Transverse colon (tissue), 4 donors: ENCODE measurements around the gene TPRA1. TPM values are rescaled to one million over a fixed set of nuclear protein-coding genes. Genes with fewer than 3 reads are reported as not detected.

ENCODE experiments used
- DNase-seq: peaks from one replicate; pipeline ENCODE4 v3.0.0-alpha.2; 2019
- H3K27ac ChIP-seq, 4 donors: fragments of 200-600 bp; sonication (generic); 2 replicates each; pipeline ENCODE4 v1.5.1; 2016 to 2018; ENCODE audit warnings: inconsistent platforms in 4 of 4
- H3K27me3 ChIP-seq: fragments of 200-600 bp; sonication (generic); 2 replicates; pipeline ENCODE4 v1.5.1; 2017; ENCODE audit warnings: inconsistent platforms
- H3K36me3 ChIP-seq, 4 donors: fragments of 200-600 bp; sonication (generic); 2 replicates each; pipeline ENCODE4 v1.5.1; 2017 to 2019; ENCODE audit warnings: inconsistent platforms in 4 of 4
- H3K4me1 ChIP-seq, 4 donors: fragments of 200-600 bp; sonication (generic); 2 replicates each; pipeline ENCODE4 v1.5.1; 2017 to 2020; ENCODE audit warnings: inconsistent platforms in 4 of 4
- H3K4me3 ChIP-seq, 4 donors: fragments of 200-600 bp; sonication (generic); 1 replicate in 1 of 4; 2 replicates in 3 of 4; pipeline versions ENCODE4 v1.5.1 to v1.6.1; 2017 to 2019; ENCODE audit warnings: inconsistent platforms in 4 of 4
- H3K9me3 ChIP-seq, 2 donors: fragments of 200-600 bp; sonication (generic); 2 replicates each; pipeline ENCODE4 v1.5.1; 2017 to 2019; ENCODE audit warnings: inconsistent platforms in 2 of 2
- EP300 ChIP-seq: sonication (generic); formaldehyde crosslinking; IDR thresholded peaks from one replicate; pipeline ENCODE4 v1.6.1; 2017; ENCODE audit warnings: antibody characterized with exemption, low read depth
- POLR2A ChIP-seq: fragments of 450-650 bp; IDR thresholded peaks from one replicate; pipeline ENCODE4 v1.6.1; 2016; ENCODE audit warnings: antibody characterized with exemption, mild to moderate bottlenecking, moderate library complexity
- POLR2AphosphoS5 ChIP-seq, 3 donors: sonication (generic); formaldehyde crosslinking; IDR thresholded peaks; one replicate each; pipeline ENCODE4 v1.6.1; 2016; ENCODE audit warnings: antibody characterized with exemption in 3 of 3
- WGBS, 2 donors: methylation state at CpG; one replicate each; pipeline ENCODE4 v1.1.5; 2018; ENCODE audit warnings: low coverage in 1 of 2; 5-methylcytosine and 5-hydroxymethylcytosine counted together
- in situ Hi-C, 4 donors: fragments of 200-750 bp; cut with MboI; loops; one replicate each; pipeline versions ENCODE4 v1.15.0 to v1.15.1; 2017; ENCODE audit warnings: low sequenced_read_pairs in 3 of 4, low pct_ligation_motif_present in 1 of 4, low pct_unique_long_range_greater_than_20kb in 1 of 4
- intact Hi-C: fragments of 100-400 bp; cut with DNase I; formaldehyde crosslinking; loops from one replicate; pipeline ENCODE4 v1.15.1; 2023; ENCODE audit warnings: low total_unique reads
- total RNA-seq, 4 donors: library from RNA; depleted of rRNA; stranded (reverse); fragments of >200 nt; gene quantifications; one replicate each; pipeline ENCODE4 v1.1.0, GENCODE V29; 2016
- TF ChIP-seq, protein P1 (sequence below), 5 experiments: fragments of 200-600 bp in 3 of 5; fragments of 450-650 bp in 2 of 5; sonication (generic) in 3 of 5; IDR thresholded peaks; 1 replicate in 2 of 5; 2 replicates in 3 of 5; pipeline ENCODE4 v1.5.1; 2016 to 2017; ENCODE audit warnings: antibody characterized with exemption in 5 of 5, inconsistent platforms in 3 of 5, mild to moderate bottlenecking in 2 of 5, moderate library complexity in 1 of 5

Gene TPRA1
- total RNA-seq, 4 donors from 2014 or later = 16.1 to 29.8 (median 21.1) TPM

DNA sequence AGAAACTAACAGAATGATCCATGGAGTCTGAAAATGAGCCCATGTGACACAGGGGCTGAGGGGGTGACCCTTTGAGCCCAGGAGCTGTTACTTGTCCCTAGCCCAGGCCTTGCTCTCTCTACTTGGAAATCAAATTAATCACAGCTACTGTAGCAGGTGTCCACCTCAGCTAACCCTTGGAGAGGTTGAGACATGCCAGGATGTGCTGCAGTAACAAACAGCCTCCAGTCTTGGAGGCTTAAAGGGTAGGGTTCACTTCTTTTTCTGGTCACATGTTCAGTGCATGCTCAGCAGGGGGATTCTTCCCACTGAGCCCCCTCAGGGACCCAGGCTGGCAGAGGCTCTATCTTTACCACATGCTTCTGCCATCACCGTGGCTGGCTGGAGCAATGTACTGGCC lies 21.4 kb downstream of the TPRA1 start:
- H3K36me3 ChIP-seq = peaks cover 0 to 10% (median 4%) of the 10 kb centered on the region in 4 donors
- no peaks in the 10 kb centered on the region for H3K4me1 ChIP-seq
- H3K9me3 ChIP-seq = no peaks in the 10 kb centered on the region
- intact Hi-C loops (no loop called here), in situ Hi-C loops (no loop called here)
- peaks cover 3% of the 10 kb centered on the region for H3K27me3 ChIP-seq
- H3K4me3 ChIP-seq = no peak overlapping the region
- no peak overlapping the region for H3K27ac ChIP-seq
- 75% methylated on average over 1 of the region's 1 CpG; no CpG with 5 or more reads in 1 of the 2 donors for WGBS, 2 donors
- TF ChIP-seq POLR2AphosphoS5 (IDR thresholded peaks at IDR 0.05) (no peak), EP300 (no peak), POLR2A (no peak)
- TF ChIP-seq, protein P1, sequence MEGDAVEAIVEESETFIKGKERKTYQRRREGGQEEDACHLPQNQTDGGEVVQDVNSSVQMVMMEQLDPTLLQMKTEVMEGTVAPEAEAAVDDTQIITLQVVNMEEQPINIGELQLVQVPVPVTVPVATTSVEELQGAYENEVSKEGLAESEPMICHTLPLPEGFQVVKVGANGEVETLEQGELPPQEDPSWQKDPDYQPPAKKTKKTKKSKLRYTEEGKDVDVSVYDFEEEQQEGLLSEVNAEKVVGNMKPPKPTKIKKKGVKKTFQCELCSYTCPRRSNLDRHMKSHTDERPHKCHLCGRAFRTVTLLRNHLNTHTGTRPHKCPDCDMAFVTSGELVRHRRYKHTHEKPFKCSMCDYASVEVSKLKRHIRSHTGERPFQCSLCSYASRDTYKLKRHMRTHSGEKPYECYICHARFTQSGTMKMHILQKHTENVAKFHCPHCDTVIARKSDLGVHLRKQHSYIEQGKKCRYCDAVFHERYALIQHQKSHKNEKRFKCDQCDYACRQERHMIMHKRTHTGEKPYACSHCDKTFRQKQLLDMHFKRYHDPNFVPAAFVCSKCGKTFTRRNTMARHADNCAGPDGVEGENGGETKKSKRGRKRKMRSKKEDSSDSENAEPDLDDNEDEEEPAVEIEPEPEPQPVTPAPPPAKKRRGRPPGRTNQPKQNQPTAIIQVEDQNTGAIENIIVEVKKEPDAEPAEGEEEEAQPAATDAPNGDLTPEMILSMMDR (IDR thresholded peaks at IDR 0.05) = no peak
- DNase-seq = no peak

DNA sequence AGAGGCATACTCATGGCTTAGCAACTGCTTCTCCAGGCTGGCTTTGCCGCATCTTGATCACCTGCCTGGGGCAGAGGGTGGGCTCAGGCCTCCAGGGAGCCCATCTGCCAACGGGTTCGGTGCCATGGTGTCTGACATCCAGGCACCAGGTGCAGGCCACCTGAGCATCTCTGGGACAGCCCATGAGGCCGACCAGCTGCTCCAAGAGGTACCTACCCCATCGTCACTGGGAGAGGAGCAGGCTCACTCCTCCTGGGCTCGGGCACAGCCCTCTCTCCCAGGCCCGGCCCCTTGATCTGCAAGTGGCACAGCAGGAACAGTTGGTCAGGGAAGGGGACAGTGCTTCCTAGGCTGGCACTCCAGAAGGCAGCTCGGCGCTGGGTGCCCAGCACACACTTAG lies 21.9 kb downstream of the TPRA1 start:
- in situ Hi-C loops = no loop called here
- Histone ChIP-seq H3K4me3 (no peak overlapping the region), H3K9me3 (no peaks in the 10 kb centered on the region), H3K27ac (no peak overlapping the region), H3K36me3 (peaks cover 0 to 8% (median 4%) of the 10 kb centered on the region in 4 donors), H3K27me3 (peaks cover 4% of the 10 kb centered on the region), H3K4me1 (no peaks in the 10 kb centered on the region)
- 89% methylated on average over 9 of the region's 9 CpGs; no CpG with 5 or more reads in 1 of the 2 donors for WGBS, 2 donors
- intact Hi-C loops = no loop called here
- no peak for DNase-seq
- TF ChIP-seq, protein P1 (IDR thresholded peaks at IDR 0.05) = no peak
- TF ChIP-seq EP300 (no peak), POLR2AphosphoS5 (IDR thresholded peaks at IDR 0.05) (no peak), POLR2A (no peak)

DNA sequence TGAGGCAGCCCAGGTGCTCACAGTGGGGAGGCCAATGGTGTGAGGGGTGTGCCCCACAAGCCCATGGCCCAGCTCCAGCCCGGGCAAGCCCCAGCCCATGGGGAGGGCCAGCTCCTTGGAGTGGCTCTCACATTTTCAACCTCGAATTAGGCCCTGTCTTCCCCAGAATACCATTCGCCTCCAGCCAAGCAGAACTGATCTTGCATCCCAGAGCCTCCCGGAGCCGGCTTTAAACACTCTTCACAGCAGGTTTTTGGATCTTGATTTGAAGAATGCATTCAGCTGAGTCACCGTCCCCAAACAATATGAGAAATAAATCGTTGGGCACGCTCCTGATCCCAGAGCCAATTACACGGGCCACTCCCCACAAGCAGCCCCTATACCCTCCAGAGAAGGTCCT lies 23.7 kb downstream of the TPRA1 start:
- TF ChIP-seq POLR2A (no peak), POLR2AphosphoS5 (IDR thresholded peaks at IDR 0.05) (no peak), EP300 (no peak)
- TF ChIP-seq, protein P1 (IDR thresholded peaks at IDR 0.05) = no peak
- 82% methylated on average over 9 of the region's 9 CpGs; no CpG with 5 or more reads in 1 of the 2 donors for WGBS, 2 donors
- Histone ChIP-seq H3K27ac (no peak overlapping the region), H3K9me3 (no peaks in the 10 kb centered on the region), H3K36me3 (no peaks in the 10 kb centered on the region), H3K4me1 (no peaks in the 10 kb centered on the region), H3K4me3 (no peak overlapping the region), H3K27me3 (peaks cover 4% of the 10 kb centered on the region)
- in situ Hi-C loops = no loop called here
- DNase-seq = no peak
- intact Hi-C loops = no loop called here

DNA sequence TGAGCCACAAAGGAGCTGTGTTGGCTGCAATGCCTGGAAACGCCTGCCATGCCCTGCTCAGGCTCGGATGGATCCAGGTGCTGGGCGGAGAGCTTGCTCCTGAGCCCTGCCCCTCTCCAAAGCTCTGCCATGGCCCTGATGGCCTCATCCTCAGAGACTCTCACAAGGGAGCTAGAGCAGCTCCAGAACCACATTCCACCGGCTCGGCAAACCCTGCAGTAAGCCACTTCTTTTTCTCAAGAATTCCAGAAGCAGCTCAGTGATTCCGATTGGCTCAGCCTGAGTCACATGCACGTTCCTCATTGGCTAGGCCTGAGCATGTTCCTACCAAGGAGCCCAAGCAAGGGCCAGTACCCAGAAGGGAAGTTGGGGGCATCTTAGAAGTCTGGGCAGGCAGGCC lies 24.8 kb downstream of the TPRA1 start:
- intact Hi-C loops = no loop called here
- TF ChIP-seq POLR2AphosphoS5 (IDR thresholded peaks at IDR 0.05) = no peak
- no peak for TF ChIP-seq POLR2A
- TF ChIP-seq EP300 = no peak
- TF ChIP-seq, protein P1 (IDR thresholded peaks at IDR 0.05) = no peak

More for the DNA sequence above, 24.8 kb downstream of the TPRA1 start:
- DNase-seq = no peak
- 79% methylated on average over 7 of the region's 7 CpGs; no CpG with 5 or more reads in 1 of the 2 donors for WGBS, 2 donors
- no peak overlapping the region for H3K4me3 ChIP-seq
- no peaks in the 10 kb centered on the region for H3K9me3 ChIP-seq
- in situ Hi-C loops = no loop called here
- peaks cover 4% of the 10 kb centered on the region for H3K27me3 ChIP-seq
- H3K27ac ChIP-seq = no peak overlapping the region
- H3K36me3 ChIP-seq = no peaks in the 10 kb centered on the region
- no peaks in the 10 kb centered on the region for H3K4me1 ChIP-seq
